Liver (tissue), 9 donors: ENCODE data around the gene FOXF2. TPM values are rescaled to one million over a fixed set of nuclear protein-coding genes. Genes with fewer than 3 reads are reported as not detected.

Experiments used
- DNase-seq: peaks from one replicate; pipeline ENCODE4 v3.0.0-alpha.2; 2017; ENCODE audit warnings: low spot score
- H3K27ac ChIP-seq, 2 donors: one replicate each; pipeline ENCODE4 v1.7.0; 2013; ENCODE audit warnings: inconsistent platforms in 2 of 2, low read length in 2 of 2, control low read depth in 1 of 2, low read depth in 1 of 2, mild to moderate bottlenecking in 1 of 2
- H3K27me3 ChIP-seq, 4 donors: one replicate each; pipeline versions ENCODE4 v1.6.1 to v1.7.0; 2013; ENCODE audit warnings: low read length in 3 of 4, inconsistent platforms in 1 of 4, mild to moderate bottlenecking in 1 of 4, moderate library complexity in 1 of 4; ENCODE audit not compliant: control insufficient read depth in 4 of 4, insufficient read depth in 4 of 4
- H3K36me3 ChIP-seq, 4 donors: one replicate each; pipeline versions ENCODE4 v1.6.1 to v1.7.0; 2013; ENCODE audit warnings: low read length in 3 of 4, mild to moderate bottlenecking in 3 of 4, low read depth in 1 of 4, moderate library complexity in 1 of 4; ENCODE audit not compliant: control insufficient read depth in 4 of 4, insufficient read depth in 3 of 4
- H3K4me1 ChIP-seq, 4 donors: one replicate each; pipeline versions ENCODE4 v1.6.1 to v1.7.0; 2013; ENCODE audit warnings: low read length in 3 of 4, mild to moderate bottlenecking in 3 of 4, moderate library complexity in 1 of 4; ENCODE audit not compliant: control insufficient read depth in 4 of 4, insufficient read depth in 4 of 4
- H3K4me3 ChIP-seq, 3 donors: one replicate each; pipeline versions ENCODE4 v1.6.1 to v1.7.0; 2013; ENCODE audit warnings: low read length in 3 of 3, control low read depth in 1 of 3, low read depth in 1 of 3, mild to moderate bottlenecking in 1 of 3
- H3K9ac ChIP-seq, 2 donors: one replicate each; pipeline ENCODE4 v1.7.0; 2013; ENCODE audit warnings: low read length in 2 of 2, mild to moderate bottlenecking in 2 of 2, moderate library complexity in 2 of 2, control low read depth in 1 of 2, low read depth in 1 of 2
- H3K9me3 ChIP-seq, 4 donors: one replicate each; pipeline versions ENCODE4 v1.6.1 to v1.7.0; 2013; ENCODE audit warnings: low read length in 3 of 4; ENCODE audit not compliant: control insufficient read depth in 4 of 4
- CTCF ChIP-seq: fragments of 150-350 bp; IDR thresholded peaks from 2 replicates; pipeline ENCODE4 v1.5.1; 2017; ENCODE audit warnings: improper control_type of control experiment, low read depth, low read length; ENCODE audit not compliant: missing input control
- EGR1 ChIP-seq, 2 donors: IDR thresholded peaks; 2 replicates each; pipeline ENCODE4 v1.6.1; 2016 to 2018; ENCODE audit warnings: antibody characterized with exemption in 2 of 2, low read depth in 2 of 2
- FOXA1 ChIP-seq: IDR thresholded peaks from 2 replicates; pipeline ENCODE4 v1.6.1; 2016; ENCODE audit warnings: antibody characterized with exemption
- FOXA2 ChIP-seq: IDR thresholded peaks from 2 replicates; pipeline ENCODE4 v1.6.1; 2016; ENCODE audit warnings: antibody characterized with exemption
- GABPA ChIP-seq, 2 donors: IDR thresholded peaks in 1 of 2; conservative IDR thresholded peaks in 1 of 2; 2 replicates each; pipeline ENCODE4 v1.6.1; 2016; ENCODE audit warnings: antibody characterized with exemption in 2 of 2, mild to moderate bottlenecking in 1 of 2, moderate library complexity in 1 of 2
- HNF4G ChIP-seq: IDR thresholded peaks from 2 replicates; pipeline ENCODE4 v1.6.1; 2016; ENCODE audit warnings: antibody characterized with exemption
- JUND ChIP-seq, 2 donors: IDR thresholded peaks; 2 replicates each; pipeline ENCODE4 v1.6.1; 2016; ENCODE audit warnings: antibody characterized with exemption in 2 of 2
- MAX ChIP-seq: IDR thresholded peaks from 2 replicates; pipeline ENCODE4 v1.6.1; 2016; ENCODE audit warnings: antibody characterized with exemption
- REST ChIP-seq: IDR thresholded peaks from 2 replicates; pipeline ENCODE4 v1.6.1; 2016; ENCODE audit warnings: antibody characterized with exemption, mild to moderate bottlenecking
- RXRA ChIP-seq, 2 donors: IDR thresholded peaks; 2 replicates each; pipeline ENCODE4 v1.6.1; 2017 to 2018; ENCODE audit warnings: antibody characterized with exemption in 2 of 2, mild to moderate bottlenecking in 1 of 2
- SP1 ChIP-seq: IDR thresholded peaks from 2 replicates; pipeline ENCODE4 v1.6.1; 2018; ENCODE audit warnings: antibody characterized with exemption, mild to moderate bottlenecking
- TAF1 ChIP-seq: conservative IDR thresholded peaks from 2 replicates; pipeline ENCODE4 v1.6.1; 2016; ENCODE audit warnings: antibody characterized with exemption, mild to moderate bottlenecking
- YY1 ChIP-seq: IDR thresholded peaks from 2 replicates; pipeline ENCODE4 v1.6.1; 2016; ENCODE audit warnings: antibody characterized with exemption, mild to moderate bottlenecking
- WGBS: extraction: QIAGEN DNeasy Blood & Tissue Kit; methylation state at CpG from one replicate; pipeline ENCODE4 v1.1.7; 2013; 5-methylcytosine and 5-hydroxymethylcytosine counted together
- polyA plus RNA-seq, 2 donors: library from polyadenylated mRNA; stranded (reverse) in 1 of 2; unstranded in 1 of 2; fragments of 200-250 nt in 1 of 2; fragments of >200 nt in 1 of 2; fragmentation: Nextera tagmentation in 1 of 2; extraction: Ambion mirVana in 1 of 2; gene quantifications; one replicate each; pipeline versions ENCODE4 v1.2.1 to v1.2.3, GENCODE V29; 2013 to 2015
- total RNA-seq, 2 donors: library from RNA; depleted of rRNA; stranded (reverse); fragments of >200 nt; gene quantifications; one replicate each; pipeline ENCODE4 v1.2.3, GENCODE V29; 2014
- donor health status: healthy.
- donor health status: healthy.
- donor health status: healthy.
- donor health status: healthy.
- donor health status: healthy.

Gene FOXF2
- total and polyA plus RNA-seq, 4 donors: 0.05 TPM; not detected in 3

GRCh38 chr6:1384549-1385128 lies 4.7 kb upstream of the FOXF2 start:
- Histone ChIP-seq H3K4me3 (no peak overlapping the region), H3K9me3 (no peaks in the 10 kb centered on the region), H3K27ac (no peak overlapping the region), H3K4me1 (peaks cover 5 to 40% (median 6%) of the 10 kb centered on the region in 4 donors), H3K27me3 (peaks cover 15 to 40% (median 20%) of the 10 kb centered on the region in 4 donors), H3K9ac (no peak overlapping the region), H3K36me3 (no peaks in the 10 kb centered on the region)
- TF ChIP-seq FOXA1 (no peak), GABPA (IDR thresholded peaks at IDR 0.05 in 1 of 2, conservative IDR thresholded peaks at IDR 0.05 in 1 of 2) (no peak), SP1 (no peak), JUND (IDR thresholded peaks at IDR 0.05) (no peak), HNF4G (no peak), FOXA2 (no peak), MAX (no peak), YY1 (no peak), RXRA (IDR thresholded peaks at IDR 0.05) (no peak)
- no peak for DNase-seq
- WGBS: 8% methylated on average over 34 of the region's 34 CpGs

- no peak for DNase-seq
- H3K9ac ChIP-seq: no peak overlapping the region
- H3K27me3 ChIP-seq: peaks cover 15 to 35% (median 21%) of the 10 kb centered on the region in 4 donors
- 10% methylated on average over 39 of the region's 39 CpGs for WGBS
- H3K9me3 ChIP-seq: no peaks in the 10 kb centered on the region
- no peak overlapping the region for H3K4me3 ChIP-seq
- no peaks in the 10 kb centered on the region for H3K36me3 ChIP-seq
- H3K27ac ChIP-seq: no peak overlapping the region
- no peak for TF ChIP-seq EGR1 (IDR thresholded peaks at IDR 0.05; ENCODE audit: low read depth in 2 of 2)
- no peak for TF ChIP-seq REST
- peaks cover 8 to 44% (median 12%) of the 10 kb centered on the region in 4 donors for H3K4me1 ChIP-seq
These were observed 4.0 kb upstream of the FOXF2 start for GRCh38 chr6:1385129-1386037.

- Histone ChIP-seq H3K9ac (no peak overlapping the region), H3K9me3 (no peaks in the 10 kb centered on the region), H3K36me3 (no peaks in the 10 kb centered on the region), H3K4me3 (no peak overlapping the region), H3K27me3 (peaks cover 12 to 32% (median 24%) of the 10 kb centered on the region in 4 donors), H3K4me1 (peaks cover 9 to 50% (median 15%) of the 10 kb centered on the region in 4 donors), H3K27ac (no peak overlapping the region)
- no peak for DNase-seq
- 53% methylated on average over 4 of the region's 4 CpGs for WGBS
- TF ChIP-seq MAX (no peak), EGR1 (IDR thresholded peaks at IDR 0.05; ENCODE audit: low read depth in 2 of 2) (no peak), TAF1 (no peak), CTCF (no peak)
These were observed 3.2 kb upstream of the FOXF2 start for GRCh38 chr6:1386038-1386709.
